Endothelial cell of umbilical vein (primary cell): ENCODE results near the gene CDT1. TPM values are rescaled to one million over a fixed set of nuclear protein-coding genes. Genes with fewer than 3 reads are reported as not detected.

Experiments
- BruUV-seq: library from RNA; stranded (reverse); fragments of 400-500 nt; replicated peaks from 2 replicates; lab custom pipeline; 2021; lab: Mats Ljungman, UMichigan
- CTCF ChIA-PET: fragments of 300-600, 350-600 bp; sonication (Branson Sonifier 250); formaldehyde crosslinking; loops from one replicate; lab custom pipeline; 2021; ENCODE audit warnings: antibody characterized with exemption, inconsistent platforms; lab: Charles Lee
- POLR2A ChIA-PET: fragments of 300-600, 350-600 bp; sonication (Branson Sonifier 250); formaldehyde crosslinking; loops from one replicate; lab custom pipeline; 2021; ENCODE audit warnings: antibody characterized with exemption, inconsistent platforms; lab: Charles Lee
- DNase-seq: peaks from one replicate; pipeline ENCODE4 v3.0.0-alpha.2; 2011; ENCODE audit warnings: low read depth, low spot score
- FAIRE-seq: peaks from 2 replicates; lab custom pipeline; 2011; peaks lifted over from hg19 to GRCh38; lab: Jason Lieb, UNC
- H2AFZ ChIP-seq: 2 replicates; pipeline ENCODE4 v1.6.0; 2012; ENCODE audit warnings: low read depth, low read length, control low read depth, inconsistent platforms
- H3K27ac ChIP-seq: 2 replicates; pipeline ENCODE4 v1.5.1; 2011; ENCODE audit warnings: low read depth, mild to moderate bottlenecking, control low read depth, low read length, moderate library complexity; ENCODE audit not compliant: insufficient read depth
- H3K27me3 ChIP-seq, 2 experiments: 2 replicates each; pipeline versions ENCODE4 v1.6.0 to v1.6.1; 2011; ENCODE audit warnings: low read length in 2 of 2, mixed read lengths in 1 of 2; ENCODE audit not compliant: control insufficient read depth in 2 of 2, insufficient read depth in 2 of 2
- H3K36me3 ChIP-seq, 2 experiments: 2 replicates in 1 of 2; 3 replicates in 1 of 2; pipeline ENCODE4 v1.5.1; 2011; ENCODE audit warnings: low read length in 2 of 2, mild to moderate bottlenecking in 1 of 2, moderate library complexity in 1 of 2; ENCODE audit not compliant: control insufficient read depth in 2 of 2, insufficient read depth in 2 of 2; ENCODE audit errors: extremely low read depth in 1 of 2
- H3K4me1 ChIP-seq: 3 replicates; pipeline ENCODE4 v1.5.1; 2011; ENCODE audit warnings: mild to moderate bottlenecking, low read length; ENCODE audit not compliant: control insufficient read depth, insufficient read depth; ENCODE audit errors: extremely low read depth
- H3K4me2 ChIP-seq: 2 replicates; pipeline ENCODE4 v1.6.1; 2011; ENCODE audit warnings: low read length, control low read depth, mixed read lengths; ENCODE audit not compliant: insufficient read depth
- H3K4me3 ChIP-seq, 3 experiments: fragments of 200-600 bp in 1 of 3; sonication (generic), shearing (Covaris generic) in 1 of 3; replicated peaks in 1 of 3; 2 replicates each; pipeline ENCODE4 v1.5.1; 2011 to 2016; ENCODE audit warnings: control low read depth in 3 of 3, low read length in 3 of 3, mild to moderate bottlenecking in 2 of 3, inconsistent platforms in 1 of 3, low read depth in 1 of 3, moderate library complexity in 1 of 3; ENCODE audit not compliant: insufficient read depth in 1 of 3
- H3K79me2 ChIP-seq: 2 replicates; pipeline ENCODE4 v1.6.0; 2012; ENCODE audit warnings: low read length, inconsistent platforms; ENCODE audit not compliant: control insufficient read depth, insufficient read depth
- H3K9ac ChIP-seq: replicated peaks from 2 replicates; pipeline ENCODE3; 2011; ENCODE audit warnings: low read length, control low read depth; ENCODE audit not compliant: insufficient read depth; ENCODE audit errors: extremely low read depth
- H3K9me1 ChIP-seq: replicated peaks from 3 replicates; pipeline ENCODE4 v1.6.0; 2011; ENCODE audit warnings: mild to moderate bottlenecking, low read length; ENCODE audit not compliant: control insufficient read depth, insufficient read depth; ENCODE audit errors: extremely low read depth
- H3K9me3 ChIP-seq: replicated peaks from 2 replicates; pipeline ENCODE4 v1.5.1; 2012; ENCODE audit warnings: low read length, inconsistent platforms; ENCODE audit not compliant: control insufficient read depth, insufficient read depth
- H4K20me1 ChIP-seq: replicated peaks from 2 replicates; pipeline ENCODE3; 2011; ENCODE audit warnings: mild to moderate bottlenecking, low read length; ENCODE audit not compliant: control insufficient read depth, insufficient read depth; ENCODE audit errors: extremely low read depth
- CTCF ChIP-seq, 2 donors: IDR thresholded peaks; 1 replicate in 1 of 2; 2 replicates in 1 of 2; pipeline ENCODE4 v1.5.1; 2011; ENCODE audit warnings: low read length in 2 of 2, mild to moderate bottlenecking in 2 of 2, moderate library complexity in 2 of 2, control low read depth in 1 of 2, inconsistent platforms in 1 of 2, low read depth in 1 of 2; ENCODE audit not compliant: insufficient read depth in 1 of 2; ENCODE audit errors: extremely low read depth in 1 of 2
- EZH2 ChIP-seq: IDR thresholded peaks from 2 replicates; pipeline ENCODE4 v1.6.1; 2012; ENCODE audit warnings: borderline replicate concordance, low read depth, mild to moderate bottlenecking, moderate library complexity, low read length, inconsistent platforms; ENCODE audit not compliant: severe bottlenecking
- FOS ChIP-seq: IDR thresholded peaks from 2 replicates; pipeline ENCODE4 v1.6.1; 2011; ENCODE audit warnings: mild to moderate bottlenecking, low read length, moderate library complexity, borderline replicate concordance; ENCODE audit not compliant: insufficient read depth
- GATA2 ChIP-seq: IDR thresholded peaks from 2 replicates; pipeline ENCODE4 v1.7.0; 2011; ENCODE audit warnings: low read depth, mild to moderate bottlenecking, moderate library complexity, mixed read lengths, low read length; ENCODE audit not compliant: insufficient read length, insufficient read depth
- JUN ChIP-seq: IDR thresholded peaks from 2 replicates; pipeline ENCODE4 v1.6.1; 2011; ENCODE audit warnings: borderline replicate concordance, low read depth; ENCODE audit not compliant: insufficient read length, insufficient read depth
- MAX ChIP-seq: IDR thresholded peaks from 2 replicates; pipeline ENCODE4 v1.6.1; 2011; ENCODE audit not compliant: insufficient read depth, insufficient read length
- MYC ChIP-seq: IDR thresholded peaks from one replicate; pipeline ENCODE4 v1.6.1; 2011; ENCODE audit warnings: mild to moderate bottlenecking, low read depth, low read length
- POLR2A ChIP-seq: IDR thresholded peaks from 2 replicates; pipeline ENCODE4 v1.6.1; 2012; ENCODE audit warnings: low read depth, mild to moderate bottlenecking, control low read depth, low read length
- POLR2AphosphoS5 ChIP-seq: IDR thresholded peaks from 2 replicates; pipeline ENCODE4 v1.6.1; 2012; ENCODE audit warnings: low read depth, mild to moderate bottlenecking, control low read depth, low read length, moderate library complexity; ENCODE audit not compliant: insufficient read depth
- dilution Hi-C: fragments of 300-500 bp; cut with MboI; formaldehyde crosslinking; loops from one replicate; pipeline ENCODE4 v1.15.0; 2019; ENCODE audit warnings: low sequenced_read_pairs; ENCODE audit not compliant: extremely low pct_ligation_motif_present
- intact Hi-C: fragments of 100-400 bp; cut with micrococcal nuclease; formaldehyde crosslinking; loops from one replicate; pipeline ENCODE4 v1.10.0; 2022
- polyA plus RNA-seq, 4 experiments: library from polyadenylated mRNA; depleted of rRNA in 3 of 4; stranded (reverse) in 3 of 4; unstranded in 1 of 4; fragments of >200 nt; gene quantifications; 2 replicates each; pipeline versions ENCODE4 v1.2.1 to v1.2.3, GENCODE V29; 2011 to 2012; ENCODE audit warnings: missing spikeins in 1 of 4
- total RNA-seq: library from RNA; stranded (reverse); gene quantifications from 2 replicates; pipeline ENCODE4 v1.2.3, GENCODE V29; 2021

The CDT1 gene
- total and polyA plus RNA-seq, 2 donors (not counting 3 experiments of a cell fraction or from before 2014, with no cell fraction given) = 15.6 to 30.6 TPM

- dilution Hi-C loops = no loop called here
- DNase-seq (no peak), FAIRE-seq (no peak)
- no peak overlapping the region for H3K4me2 ChIP-seq
- H3K4me3 ChIP-seq = no peak overlapping the region
- no peaks in the 10 kb centered on the region for H3K9me3 ChIP-seq
- peaks cover 0 to 3% of the 10 kb centered on the region in 2 experiments for H3K36me3 ChIP-seq
- no peaks in the 10 kb centered on the region for H3K27me3 ChIP-seq
- no peak overlapping the region for H3K9ac ChIP-seq
- H3K4me1 ChIP-seq = no peaks in the 10 kb centered on the region
- ChIA-PET CTCF (interaction anchor here (0.7 to 2.5 kb wide), 3 partner anchors 39 to 162 kb away, joined by 3 to 11 read pairs (median 3); no protein-coding TSS in a partner anchor), POLR2A (no interaction called here)
- TF ChIP-seq JUN (no peak), EZH2 (no peak), MYC (no peak), POLR2A (no peak), POLR2AphosphoS5 (no peak), GATA2 (no peak), CTCF (IDR thresholded peaks at IDR 0.05; ENCODE audit: extremely low read depth in 1 of 2, insufficient read depth in 1 of 2, low read depth in 1 of 2, low read length in 2 of 2) (no peak), FOS (no peak), MAX (no peak)
- no peaks in the 10 kb centered on the region for H3K9me1 ChIP-seq
- no peaks in the 10 kb centered on the region for H4K20me1 ChIP-seq
- H3K27ac ChIP-seq = no peak overlapping the region
- BruUV-seq = no TSS peak
- no peaks in the 10 kb centered on the region for H3K79me2 ChIP-seq
- intact Hi-C loops = no loop called here
- H2AFZ ChIP-seq = no peak overlapping the region
Observed at GRCh38 chr16:88819126-88819525, 15.5 kb downstream of the CDT1 start.
